GM18519 (cell line): Measurements from ENCODE around the gene LGALS8.
"Not testable (repeated sequence)": the region's sequence is repeated elsewhere in the genome, so short reads cannot be mapped to it uniquely, and the experiment has no call there.

Experiments used
- ATAC-seq: cut with Tn5 transposase; IDR thresholded peaks from one replicate; pipeline ENCODE4 v1.9.1; 2021; ENCODE audit warnings: mild to moderate bottlenecking, moderate library complexity; ENCODE audit not compliant: unreplicated experiment, low FRiP score

The LGALS8 gene

GRCh38 chr1:236536540-236536939 is 12.8 kb downstream of the LGALS8 start:
- ATAC-seq = no peak

GRCh38 chr1:236540813-236541465 is 17.2 kb downstream of the LGALS8 start:
- no peak for ATAC-seq

- no peak for ATAC-seq
Observed at GRCh38 chr1:236541710-236542109, 17.9 kb downstream of the LGALS8 start.

GRCh38 chr1:236543065-236543669 is 19.4 kb downstream of the LGALS8 start:
- no peak for ATAC-seq

- ATAC-seq = no peak
Observed at GRCh38 chr1:236545621-236546169, 21.9 kb downstream of the LGALS8 start.

GRCh38 chr1:236548452-236548851 is 24.7 kb downstream of the LGALS8 start:
- no peak for ATAC-seq

GRCh38 chr1:236550961-236551851 is 27.4 kb downstream of the LGALS8 start:
- no peak for ATAC-seq

- no peak for ATAC-seq
Observed at GRCh38 chr1:236552096-236552495, 28.3 kb downstream of the LGALS8 start.

GRCh38 chr1:236552901-236553300 is 29.1 kb downstream of the LGALS8 start:
- no peak for ATAC-seq

- ATAC-seq = no peak
Observed at GRCh38 chr1:236553370-236553769, 29.6 kb downstream of the LGALS8 start.

- no peak for ATAC-seq
Observed at GRCh38 chr1:236556606-236557005, 32.8 kb downstream of the LGALS8 start.

GRCh38 chr1:236558081-236558480 is 34.3 kb downstream of the LGALS8 start:
- no peak for ATAC-seq

- ATAC-seq = no peak
Observed at GRCh38 chr1:236558846-236559245, 35.1 kb downstream of the LGALS8 start.

- no peak for ATAC-seq
Observed at GRCh38 chr1:236560213-236560771, 36.5 kb downstream of the LGALS8 start.

- no peak for ATAC-seq
Observed at GRCh38 chr1:236561976-236562375, 38.2 kb downstream of the LGALS8 start.

- ATAC-seq = no peak
Observed at GRCh38 chr1:236565530-236565929, 41.7 kb downstream of the LGALS8 start.

GRCh38 chr1:236568285-236568894 is 44.6 kb downstream of the LGALS8 start:
- ATAC-seq = no peak

GRCh38 chr1:236575523-236575922 is 51.7 kb downstream of the LGALS8 start:
- ATAC-seq = no peak

- no peak for ATAC-seq
Observed at GRCh38 chr1:236576004-236576403, 52.2 kb downstream of the LGALS8 start.

GRCh38 chr1:236577041-236577440 is 53.3 kb downstream of the LGALS8 start:
- ATAC-seq = not testable (repeated sequence)
